Fibroblast of skin of abdomen (primary cell): ENCODE measurements around the gene SDHAF4.
"Not testable (repeated sequence)": the region's sequence is repeated elsewhere in the genome, so short reads cannot be mapped to it uniquely, and the experiment has no call there.

Experiments used
- DNase-seq: peaks from one replicate; pipeline ENCODE4 v3.0.0-alpha.2; 2013

Gene SDHAF4

GRCh38 chr6:70592391-70593117, 25.8 kb downstream of the SDHAF4 start:
- DNase-seq: peak; percentile 4

GRCh38 chr6:70593118-70593486, 26.4 kb downstream of the SDHAF4 start:
- DNase-seq: no peak

GRCh38 chr6:70599187-70599586, 32.5 kb downstream of the SDHAF4 start:
- DNase-seq: no peak

- DNase-seq: no peak
Measured at GRCh38 chr6:70601014-70601413, 34.3 kb downstream of the SDHAF4 start.

GRCh38 chr6:70604254-70604653, 37.5 kb downstream of the SDHAF4 start:
- no peak for DNase-seq

GRCh38 chr6:70607371-70607770, 40.6 kb downstream of the SDHAF4 start:
- not testable (repeated sequence) for DNase-seq

GRCh38 chr6:70609181-70609580, 42.5 kb downstream of the SDHAF4 start:
- not testable (repeated sequence) for DNase-seq

GRCh38 chr6:70616728-70617260, 50.1 kb downstream of the SDHAF4 start:
- no peak for DNase-seq

- DNase-seq: no peak
Measured at GRCh38 chr6:70620746-70621145, 54.0 kb downstream of the SDHAF4 start.

- DNase-seq: no peak
Measured at GRCh38 chr6:70622461-70622860, 55.7 kb downstream of the SDHAF4 start.

- no peak for DNase-seq
Measured at GRCh38 chr6:70625436-70625835, 58.7 kb downstream of the SDHAF4 start.

GRCh38 chr6:70627500-70628254, 60.9 kb downstream of the SDHAF4 start:
- no peak for DNase-seq

- no peak for DNase-seq
Measured at GRCh38 chr6:70629929-70630328, 63.2 kb downstream of the SDHAF4 start.

GRCh38 chr6:70633870-70634269, 67.1 kb downstream of the SDHAF4 start:
- no peak for DNase-seq

GRCh38 chr6:70636596-70636995, 69.9 kb downstream of the SDHAF4 start:
- DNase-seq: no peak

GRCh38 chr6:70638468-70638867, 71.7 kb downstream of the SDHAF4 start:
- DNase-seq: no peak
